Activated CD4-positive, alpha-beta T cell treated with anti-CD3 and anti-CD28 coated beads, Interleukin-2, amount 50 U/mL, for 24 hours (primary cell): ENCODE results near the gene EML1.

Source experiments
- DNase-seq, 2 donors: peaks; one replicate each; pipeline ENCODE4 v3.0.0-alpha.2; 2020; ENCODE audit warnings: low read depth in 1 of 2, low spot score in 1 of 2

The EML1 gene

DNA sequence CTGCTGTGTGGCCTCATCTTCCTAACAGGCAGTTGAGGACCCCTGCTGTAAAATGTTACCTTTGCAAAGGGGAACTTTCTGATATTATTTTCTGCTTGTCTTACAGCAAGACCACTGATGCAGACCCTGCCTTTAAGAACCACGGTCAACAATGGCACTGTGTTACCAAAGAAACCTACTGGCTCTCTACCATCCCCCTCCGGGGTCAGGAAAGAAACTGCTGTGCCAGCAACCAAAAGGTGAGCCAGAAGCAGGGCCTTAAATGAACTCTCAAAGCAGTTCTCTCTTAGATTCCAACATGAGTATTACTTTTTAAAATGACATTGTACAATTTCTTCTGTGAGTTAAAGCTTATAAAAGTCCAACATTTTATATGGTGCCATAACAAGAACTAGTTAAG lies 72.2 kb downstream of the EML1 start:
- DNase-seq = no peak

DNA sequence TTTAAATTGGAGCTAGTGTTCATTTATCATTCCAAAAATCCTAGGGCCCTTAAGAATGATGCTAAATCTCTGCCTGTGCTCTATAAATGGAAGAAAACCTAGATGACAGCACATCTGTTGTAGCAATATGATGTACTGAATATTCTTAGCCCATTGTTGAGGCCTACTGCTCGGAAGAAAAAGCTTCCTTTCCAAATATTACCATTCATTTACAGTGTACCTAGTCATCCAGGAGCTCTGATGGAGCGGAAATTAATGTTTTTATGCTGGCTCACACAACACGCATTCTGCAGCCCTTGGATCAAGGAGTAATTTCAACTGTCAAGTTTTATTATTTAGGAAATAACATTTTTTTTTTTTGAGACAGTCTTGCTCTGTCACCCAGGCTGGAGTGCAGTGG lies 77.4 kb downstream of the EML1 start:
- DNase-seq = no peak

DNA sequence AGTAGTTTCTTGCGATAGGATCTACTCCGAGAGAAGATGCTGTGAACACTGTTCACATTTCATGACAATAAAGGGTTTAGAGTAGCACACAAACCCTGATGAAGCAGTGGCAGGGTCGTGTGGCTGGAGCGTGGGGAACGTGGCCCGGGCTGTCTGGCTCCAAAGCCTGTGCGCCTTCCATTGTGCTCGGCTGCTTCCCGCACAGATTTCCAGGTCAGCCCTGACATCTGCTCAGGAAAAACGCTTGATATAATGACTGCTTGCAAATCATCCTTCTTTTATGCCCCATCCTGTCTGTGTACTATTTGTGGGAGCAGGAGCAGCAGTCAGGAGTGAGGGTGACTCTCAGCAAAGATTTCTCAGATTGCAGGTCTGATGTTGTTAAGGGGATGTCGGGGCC lies 78.6 kb downstream of the EML1 start:
- DNase-seq = no peak

DNA sequence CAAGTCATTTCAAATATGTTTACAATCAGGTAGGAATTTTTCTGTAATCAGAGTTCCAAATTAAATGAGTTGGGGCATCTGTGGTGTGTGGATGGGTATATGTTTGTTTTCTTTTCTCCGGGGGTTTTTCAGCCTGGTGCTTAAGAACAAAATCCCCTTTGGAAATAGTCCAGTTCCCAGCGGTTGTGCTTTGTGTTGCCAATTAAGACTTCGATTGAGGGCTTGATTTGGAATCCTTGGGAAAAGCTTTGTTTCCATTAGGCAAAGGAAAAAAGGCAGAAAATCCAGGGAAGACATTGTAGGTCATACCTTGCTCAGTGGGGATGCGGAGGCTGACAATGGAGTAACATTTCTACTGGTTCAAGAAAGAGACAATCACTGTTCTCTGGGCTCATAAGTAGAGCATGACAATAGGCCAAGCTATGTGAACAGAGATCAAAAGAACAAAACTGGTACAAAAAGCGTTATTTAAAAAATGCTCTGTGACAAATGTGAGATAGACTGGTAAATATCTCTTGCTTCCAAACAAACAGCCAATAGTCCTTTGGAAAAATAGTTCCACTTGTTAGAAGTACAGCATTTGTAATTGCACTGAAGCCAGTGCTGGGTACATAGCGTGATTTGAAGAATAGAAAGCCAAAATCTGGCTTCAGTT lies 79.7 kb downstream of the EML1 start:
- DNase-seq = no peak

DNA sequence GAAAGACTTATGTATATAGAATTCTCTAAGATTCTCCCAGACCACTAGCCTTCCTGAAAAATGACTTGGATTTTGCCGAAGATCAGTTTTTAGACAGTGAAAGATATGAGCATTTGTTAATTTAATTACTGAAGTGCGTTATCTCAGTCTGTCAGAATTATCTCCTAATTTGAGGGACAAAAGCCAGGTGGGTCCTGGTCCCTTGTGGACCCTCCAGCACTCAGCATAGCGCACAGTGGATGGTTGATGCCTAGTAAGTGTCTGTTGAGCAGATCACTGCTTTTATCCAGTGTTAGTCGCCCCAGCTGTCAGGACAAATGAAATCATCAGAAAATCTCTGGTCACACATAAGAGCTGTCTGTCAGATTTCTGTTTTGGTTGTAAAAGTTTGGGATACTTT lies 80.4 kb downstream of the EML1 start:
- DNase-seq = no peak

DNA sequence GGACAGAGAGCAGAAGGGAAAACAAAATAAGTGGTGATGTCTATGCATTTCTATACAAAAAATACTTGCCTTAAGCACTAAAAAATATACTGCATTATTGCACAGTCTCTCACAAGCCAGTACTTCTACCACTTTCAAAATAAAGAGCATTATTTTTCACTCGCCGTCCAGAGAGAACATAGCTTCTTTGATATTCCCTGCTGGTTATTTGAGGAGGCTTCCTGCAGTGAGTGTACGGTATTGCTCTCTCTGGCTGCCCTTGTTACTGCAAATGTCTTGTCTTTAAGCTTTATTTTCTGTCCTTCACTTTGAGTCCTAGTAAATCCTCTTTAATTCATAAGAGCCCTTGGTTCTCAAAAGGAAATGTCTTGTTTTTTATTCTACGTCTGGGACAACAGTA lies 81.1 kb downstream of the EML1 start:
- DNase-seq = no peak

DNA sequence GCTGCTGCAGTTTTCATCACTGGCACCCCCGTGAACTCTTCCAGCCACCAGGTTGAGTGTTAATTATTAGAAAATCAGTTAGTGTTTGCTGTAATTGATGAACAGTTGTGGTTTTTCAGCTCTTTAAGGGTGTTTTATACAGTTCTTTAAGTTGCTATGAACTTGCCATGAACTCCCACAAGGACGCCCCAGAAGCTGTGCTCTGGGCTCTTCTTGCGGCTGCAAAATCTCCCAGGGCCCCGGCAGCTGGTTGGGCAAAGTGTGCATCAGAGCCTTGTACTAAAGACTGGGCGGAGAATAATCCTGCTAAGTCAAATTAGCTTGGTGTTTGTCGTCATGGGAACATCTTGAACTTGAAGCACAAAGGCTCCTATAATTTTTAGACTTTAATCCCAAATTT lies 82.2 kb downstream of the EML1 start:
- no peak for DNase-seq

DNA sequence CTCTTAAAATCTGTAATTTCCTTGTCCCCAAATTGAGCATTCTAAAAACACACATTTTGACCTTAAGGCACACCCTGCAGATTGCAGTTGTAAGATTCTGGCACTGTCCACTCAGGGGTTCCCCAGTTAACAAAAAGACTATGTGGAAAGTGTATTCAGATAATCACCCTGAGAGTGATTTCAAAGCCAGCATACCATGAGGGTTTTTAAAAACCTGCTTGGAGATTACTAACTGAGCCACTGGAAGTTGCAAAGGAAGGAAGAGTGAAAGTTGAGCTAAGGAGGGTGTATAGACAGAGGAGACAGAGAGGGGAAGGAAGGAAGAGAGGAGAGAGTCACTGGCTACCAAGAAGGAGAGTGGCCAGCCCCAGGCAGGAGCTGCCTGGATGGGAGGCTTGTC lies 82.6 kb downstream of the EML1 start:
- no peak for DNase-seq

DNA sequence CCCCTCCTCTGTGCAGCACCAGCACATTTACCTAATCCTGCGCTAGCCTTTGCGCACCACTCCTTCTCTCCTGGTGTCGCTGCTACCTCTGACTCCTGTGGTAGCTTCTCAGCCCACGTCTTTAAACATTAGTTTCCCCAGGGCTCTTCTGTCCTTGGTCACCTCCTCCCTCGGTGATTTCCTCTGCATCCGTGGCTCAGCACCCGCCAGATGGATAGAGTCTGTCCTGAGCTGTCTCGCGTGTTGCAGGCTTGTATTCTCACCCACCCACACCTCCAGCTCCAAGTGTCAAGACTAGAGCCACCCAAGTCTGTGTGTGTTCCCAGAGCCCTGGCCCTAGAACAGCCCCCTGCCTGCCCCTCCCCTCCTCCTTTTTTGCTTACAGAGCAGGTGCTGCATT lies 83.2 kb downstream of the EML1 start:
- DNase-seq = no peak

DNA sequence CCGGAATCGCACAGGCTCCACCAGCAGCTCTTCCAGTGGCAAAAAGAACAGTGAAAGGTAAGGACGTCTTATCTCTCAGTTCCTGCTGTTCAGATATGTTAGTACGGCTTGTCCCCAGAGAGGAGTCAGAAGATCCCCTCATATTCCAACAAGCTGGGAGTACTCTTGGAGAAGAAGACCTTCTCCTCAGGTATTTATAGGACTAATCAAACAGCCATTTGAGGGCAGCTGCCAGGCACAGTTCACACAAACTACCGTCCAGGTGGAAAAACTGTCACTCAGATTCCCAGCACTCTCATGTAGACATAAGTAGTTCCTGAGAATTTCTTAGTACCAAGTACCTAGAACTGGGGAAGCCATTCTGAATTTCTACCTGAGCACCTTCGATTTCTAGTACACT lies 85.3 kb downstream of the EML1 start:
- DNase-seq = no peak

DNA sequence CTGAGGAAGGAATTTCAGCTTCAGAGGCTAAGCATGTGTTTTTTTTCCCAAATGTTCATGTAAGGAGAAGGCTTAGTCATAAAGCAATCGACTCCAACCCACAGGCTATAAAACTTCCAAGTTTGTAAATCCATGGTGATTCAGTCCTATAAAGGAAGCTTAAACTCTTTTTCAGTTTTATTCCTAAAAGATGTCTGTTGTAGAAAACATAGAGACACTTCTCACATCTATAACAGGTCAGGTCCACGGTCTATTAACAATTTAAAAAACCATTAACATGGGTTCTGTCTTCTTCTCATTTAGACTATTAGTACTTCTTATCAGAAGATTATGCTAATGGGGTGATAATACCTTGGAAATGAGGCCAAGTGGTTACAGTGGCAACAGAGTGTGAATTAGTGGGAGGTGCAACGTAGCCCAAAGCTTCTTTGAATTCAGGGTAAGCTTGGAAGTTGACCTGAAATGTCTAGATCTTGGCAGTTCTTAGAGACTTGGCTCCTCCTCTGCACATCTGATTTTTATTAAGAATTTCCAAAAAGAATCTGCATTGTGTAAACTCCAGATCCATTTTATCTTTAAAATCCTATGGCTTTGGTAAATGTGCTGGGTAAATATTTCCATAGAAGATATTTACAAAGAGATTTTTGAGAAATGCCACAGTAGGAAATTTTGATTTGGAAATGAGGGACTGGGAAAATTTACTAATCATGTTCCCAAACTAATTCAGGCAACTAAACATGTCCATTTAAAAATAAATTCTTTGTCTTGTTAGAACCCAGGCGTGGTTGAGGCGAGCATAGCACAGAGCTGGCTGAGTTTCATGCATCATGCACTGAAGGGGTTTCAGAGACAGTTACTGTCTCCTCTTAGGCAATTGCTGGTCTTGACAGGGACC lies 86.4 kb downstream of the EML1 start:
- no peak for DNase-seq

DNA sequence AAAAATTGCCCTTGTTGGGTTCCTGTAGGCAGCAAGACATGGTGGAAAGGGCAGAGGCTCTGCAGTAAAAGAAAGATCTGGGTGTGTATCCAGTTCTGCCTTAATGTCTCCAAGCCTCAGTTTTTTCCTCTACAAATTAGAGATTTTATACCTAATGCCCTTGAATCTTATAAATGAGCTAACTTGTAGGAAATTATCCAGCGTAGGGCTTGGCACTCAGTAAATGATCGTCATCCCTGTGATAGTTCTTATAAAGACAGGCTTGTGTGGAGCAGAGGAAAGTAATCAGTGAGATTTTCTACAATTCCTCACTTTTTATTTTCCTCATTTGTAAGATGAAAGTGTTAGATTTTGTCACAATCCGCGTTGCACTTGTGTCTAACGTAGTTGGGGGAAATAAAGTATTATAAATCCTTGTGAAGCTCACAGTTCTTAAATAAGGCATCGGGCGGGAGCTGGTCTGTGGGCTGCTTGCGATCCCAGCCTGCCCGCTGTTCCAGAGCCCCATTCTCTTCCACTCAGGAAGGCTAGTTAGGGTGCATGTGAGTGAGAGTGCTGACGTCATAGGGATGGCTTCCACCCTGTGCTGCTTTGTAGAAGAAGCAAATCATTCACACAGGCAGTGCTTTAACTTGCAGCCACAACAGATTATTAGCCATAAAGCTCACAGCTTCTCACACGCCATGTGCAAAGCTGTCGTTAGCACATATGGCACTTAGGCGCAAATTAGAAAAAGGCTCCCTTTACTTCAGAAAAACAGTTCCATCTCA lies 87.6 kb downstream of the EML1 start:
- DNase-seq = no peak

DNA sequence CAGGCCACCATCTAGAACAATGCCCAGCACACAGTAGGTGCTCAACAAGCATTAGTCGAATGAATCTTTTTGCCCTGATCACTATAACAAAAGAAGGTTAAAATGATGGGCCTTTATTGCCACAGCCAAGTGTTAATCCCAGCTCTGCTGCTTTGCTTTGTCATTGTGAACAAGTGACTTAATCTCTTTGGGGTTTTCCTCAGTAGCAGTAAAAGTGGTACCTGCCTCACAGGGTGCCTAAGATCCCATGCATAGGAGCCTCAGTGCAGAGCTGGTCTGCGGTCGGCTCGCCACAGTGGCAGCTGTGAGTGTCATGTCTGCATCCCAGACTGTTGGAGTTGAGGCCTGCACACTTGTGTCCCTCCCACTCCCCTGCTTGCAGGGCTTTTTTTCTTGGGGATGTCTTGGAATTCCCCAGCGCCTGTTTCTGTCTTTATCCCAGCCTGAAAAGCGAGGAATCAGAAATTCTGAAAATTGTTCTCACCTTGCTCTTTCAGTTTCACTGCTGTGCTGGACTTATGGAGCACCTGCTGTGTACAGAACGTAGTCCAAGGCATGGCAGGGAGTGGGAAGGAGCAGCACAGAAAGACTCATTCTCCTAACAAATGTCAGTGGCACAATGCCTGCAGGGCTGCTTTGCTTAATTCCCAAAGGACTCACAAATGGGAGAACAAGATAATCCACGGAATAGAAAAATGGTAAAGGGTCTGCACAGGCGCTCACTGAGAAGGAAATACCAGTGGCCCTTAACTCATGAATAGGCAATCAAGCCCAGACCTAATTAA lies 90.8 kb downstream of the EML1 start:
- DNase-seq = no peak

DNA sequence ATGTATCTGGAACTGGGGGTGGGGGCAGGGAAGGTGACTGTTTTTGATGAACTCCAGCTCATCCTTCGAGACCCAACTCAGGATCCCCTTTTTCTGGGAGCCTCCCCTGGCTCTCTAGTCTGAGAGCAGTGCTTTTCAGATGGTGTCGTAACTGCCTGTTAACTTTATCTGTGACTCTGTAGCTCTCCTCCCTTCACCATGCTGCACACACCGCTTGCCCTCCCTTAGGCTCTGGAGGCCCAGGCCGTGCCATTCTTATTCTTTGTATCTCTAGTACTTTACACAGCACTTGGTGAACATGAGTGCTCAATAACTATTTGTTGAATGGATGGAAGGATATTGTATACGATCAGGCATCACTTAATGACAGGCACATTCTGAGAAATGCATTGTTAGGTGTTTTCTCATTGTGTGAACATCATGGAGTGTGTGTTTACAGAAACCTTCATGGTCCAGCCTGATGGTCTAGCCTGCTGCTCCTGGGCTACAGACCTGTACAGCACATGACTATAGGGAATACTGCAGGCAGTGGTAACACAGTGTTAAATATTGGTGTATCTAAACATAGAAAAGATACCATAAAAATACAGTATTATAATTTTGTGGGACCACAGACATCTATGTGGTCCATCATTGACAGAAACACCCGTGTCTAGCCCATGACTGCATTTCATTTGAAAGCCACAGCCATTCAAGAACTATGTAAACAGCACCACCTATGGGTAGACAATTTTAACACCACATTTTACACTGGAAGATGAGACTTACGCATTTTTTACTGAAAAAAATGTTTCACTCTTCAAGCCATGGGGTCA lies 91.8 kb downstream of the EML1 start:
- peak in 1 of 2 donors; percentile 32 for DNase-seq

DNA sequence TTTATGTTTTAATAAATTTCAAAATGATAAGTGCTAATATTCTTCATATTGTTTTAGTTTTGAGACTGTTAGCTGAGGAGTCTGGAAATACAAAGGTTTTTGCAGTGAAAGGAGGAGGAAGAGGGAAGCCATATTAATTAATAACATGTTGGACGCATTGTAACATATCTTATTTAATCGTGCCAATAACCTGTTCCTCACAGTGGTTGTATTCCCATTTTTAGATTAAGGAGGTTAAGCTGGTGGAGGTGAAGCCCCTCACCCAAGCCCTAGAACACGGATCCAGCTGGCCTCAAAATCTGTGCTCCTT lies 92.4 kb downstream of the EML1 start:
- DNase-seq = no peak

DNA sequence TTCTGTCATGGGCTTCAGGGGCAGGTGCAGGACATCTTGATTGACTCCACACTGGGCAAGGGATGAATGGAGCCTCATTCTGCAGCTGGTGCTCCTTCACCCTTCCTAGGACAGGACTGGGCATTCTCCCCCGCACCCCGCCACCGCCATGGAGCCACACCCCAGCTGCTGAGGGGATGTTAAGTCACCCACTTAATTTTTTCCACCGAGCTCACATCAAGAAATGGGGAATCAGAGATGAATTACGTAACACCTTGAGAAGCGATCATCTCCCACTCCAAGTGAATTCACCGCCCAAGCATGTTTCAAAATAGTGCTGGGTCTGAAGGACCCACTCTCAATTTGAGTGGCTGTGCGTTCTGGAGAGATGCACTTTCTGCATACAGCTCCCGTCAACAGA lies 94.2 kb downstream of the EML1 start:
- DNase-seq = no peak

DNA sequence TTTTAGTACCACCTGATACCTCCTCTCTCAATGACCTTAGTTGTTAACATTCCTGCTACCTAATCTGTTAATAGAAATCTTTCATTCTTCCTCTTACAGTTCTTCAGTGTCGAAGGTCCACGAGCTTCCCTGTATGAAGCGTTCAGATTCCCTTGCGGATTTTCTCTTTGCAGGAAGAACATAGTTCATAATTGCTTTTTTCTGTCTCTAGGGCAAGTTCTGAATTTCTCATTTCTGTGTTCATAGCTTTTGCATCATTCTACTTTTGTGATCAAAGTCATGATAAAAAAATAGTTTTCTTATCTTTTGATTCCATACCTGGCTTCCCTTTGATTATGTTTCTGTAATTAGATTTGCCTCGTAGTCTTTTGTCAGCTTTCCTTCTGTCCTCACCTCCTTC lies 94.9 kb downstream of the EML1 start:
- DNase-seq = no peak

DNA sequence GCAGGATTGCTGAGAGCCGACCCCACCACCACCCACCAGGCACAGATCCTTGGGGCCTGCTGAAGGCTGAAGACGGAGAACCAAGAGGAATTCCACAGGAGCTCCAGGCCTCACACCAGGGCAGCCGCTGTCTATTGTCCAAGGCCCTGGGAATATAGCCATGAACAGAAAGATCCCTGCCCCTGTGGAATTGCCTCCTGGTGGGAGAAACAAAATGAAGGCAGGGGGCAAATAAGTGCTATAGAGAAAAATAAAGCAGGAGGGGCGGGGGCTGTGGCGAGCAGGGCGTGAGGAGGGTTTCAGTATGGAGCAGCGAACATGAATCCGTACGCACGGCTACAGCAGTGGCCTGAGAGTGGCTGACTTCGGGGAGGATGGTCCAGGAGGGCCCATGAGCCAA lies 96.1 kb downstream of the EML1 start:
- no peak for DNase-seq

DNA sequence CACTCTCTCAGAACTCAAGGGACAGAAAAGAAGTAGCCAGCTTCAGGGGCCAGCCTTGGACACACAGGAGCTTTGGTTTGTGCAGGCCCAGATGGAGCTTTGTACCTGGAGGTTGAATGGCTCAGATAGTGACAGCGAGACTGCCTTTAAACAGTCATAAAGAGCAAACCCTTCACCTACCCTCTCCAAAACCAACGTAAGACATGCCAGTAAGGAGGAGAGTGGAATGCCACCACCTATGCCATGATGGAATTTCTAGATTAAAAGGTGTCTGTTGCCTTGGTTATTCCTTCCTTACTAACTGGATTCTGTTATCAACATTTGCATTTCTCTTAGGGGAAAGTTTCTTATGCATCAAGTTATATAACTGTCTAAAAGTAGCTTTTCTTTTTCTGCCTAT lies 98.1 kb downstream of the EML1 start:
- no peak for DNase-seq

DNA sequence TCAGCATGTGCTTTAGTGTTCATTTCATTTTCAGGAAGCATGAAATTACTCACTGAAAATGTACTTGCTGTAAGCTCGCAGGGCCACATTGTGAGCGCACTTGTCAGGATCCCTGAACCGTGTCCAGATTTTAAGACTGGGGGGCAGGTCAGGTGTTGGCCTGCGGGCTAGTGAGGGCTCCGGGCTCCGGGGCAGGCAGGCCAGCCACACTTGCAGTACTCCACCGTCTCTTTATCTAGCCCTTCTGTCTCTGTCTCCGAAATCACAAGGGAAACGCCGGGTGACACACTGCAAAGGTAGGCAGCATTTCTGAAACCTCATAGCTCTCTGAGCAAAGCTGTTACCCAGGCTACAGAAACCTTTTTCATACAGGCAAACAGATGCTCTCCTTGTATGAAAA lies 98.7 kb downstream of the EML1 start:
- no peak for DNase-seq

DNA sequence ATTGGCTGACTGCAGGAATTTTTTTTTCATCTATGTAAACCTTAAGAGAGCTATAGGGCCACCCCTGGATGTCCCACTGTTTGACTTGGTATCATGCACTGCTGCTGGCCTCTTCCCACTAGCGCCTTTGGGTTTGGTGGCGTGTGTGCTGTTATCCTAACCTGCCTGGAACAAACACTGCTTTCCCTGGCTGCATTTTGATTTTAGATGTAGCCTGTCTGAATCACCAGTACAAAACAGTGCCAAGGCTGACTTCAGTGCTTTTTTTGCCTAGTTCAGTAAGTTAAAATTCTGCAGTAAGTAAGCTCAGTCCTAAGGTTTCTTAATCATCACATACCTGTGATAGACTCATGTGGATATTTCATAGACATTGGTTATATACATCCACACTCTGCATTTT lies 99.2 kb downstream of the EML1 start:
- DNase-seq = no peak
